ENCODE measurements around the gene GDI2.

DNA sequence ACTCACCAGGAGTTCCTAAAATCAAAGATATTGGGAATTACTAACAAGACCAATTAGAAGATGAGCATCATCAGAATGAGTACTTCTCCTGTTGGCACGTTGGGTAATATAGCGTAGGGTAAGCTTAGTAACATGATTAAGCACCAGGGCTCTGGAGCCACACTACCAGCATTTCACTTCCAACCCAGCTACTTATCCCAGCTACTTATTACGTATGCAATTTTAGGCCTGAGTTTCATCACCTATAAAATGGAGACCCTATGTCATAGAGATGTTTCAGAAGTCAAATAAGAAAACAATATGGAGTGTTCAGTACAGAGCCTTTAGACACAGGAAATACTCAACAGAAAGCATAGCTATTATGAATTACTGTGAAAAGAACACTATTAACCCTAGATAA, 19.0 kb downstream of the GDI2 start:
- TF ChIP-seq, protein P1, sequence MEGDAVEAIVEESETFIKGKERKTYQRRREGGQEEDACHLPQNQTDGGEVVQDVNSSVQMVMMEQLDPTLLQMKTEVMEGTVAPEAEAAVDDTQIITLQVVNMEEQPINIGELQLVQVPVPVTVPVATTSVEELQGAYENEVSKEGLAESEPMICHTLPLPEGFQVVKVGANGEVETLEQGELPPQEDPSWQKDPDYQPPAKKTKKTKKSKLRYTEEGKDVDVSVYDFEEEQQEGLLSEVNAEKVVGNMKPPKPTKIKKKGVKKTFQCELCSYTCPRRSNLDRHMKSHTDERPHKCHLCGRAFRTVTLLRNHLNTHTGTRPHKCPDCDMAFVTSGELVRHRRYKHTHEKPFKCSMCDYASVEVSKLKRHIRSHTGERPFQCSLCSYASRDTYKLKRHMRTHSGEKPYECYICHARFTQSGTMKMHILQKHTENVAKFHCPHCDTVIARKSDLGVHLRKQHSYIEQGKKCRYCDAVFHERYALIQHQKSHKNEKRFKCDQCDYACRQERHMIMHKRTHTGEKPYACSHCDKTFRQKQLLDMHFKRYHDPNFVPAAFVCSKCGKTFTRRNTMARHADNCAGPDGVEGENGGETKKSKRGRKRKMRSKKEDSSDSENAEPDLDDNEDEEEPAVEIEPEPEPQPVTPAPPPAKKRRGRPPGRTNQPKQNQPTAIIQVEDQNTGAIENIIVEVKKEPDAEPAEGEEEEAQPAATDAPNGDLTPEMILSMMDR (IDR thresholded peaks at IDR 0.05): no peak
- TF ChIP-seq POLR2A (IDR thresholded peaks at IDR 0.05): no peak

Measured in adrenal gland (tissue), 5 donors.